Measurements from ENCODE around the gene CSRNP2.
A peak's percentile ranks its signal among the peaks of the same experiment; 100 is the strongest.

CSRNP2 gene

GRCh38 chr12:51033048-51033447 lies 50.3 kb downstream of the CSRNP2 start:
- no peak for DNase-seq
- ChIA-PET CTCF (interaction anchor here (0.6 kb wide), 1 partner anchor 1436 kb away, joined by 3 read pairs; no protein-coding TSS in a partner anchor), POLR2A (interaction anchor here (0.6 kb wide), 2 partner anchors 69 to 544 kb away, joined by 3 read pairs; no protein-coding TSS in a partner anchor)
- Histone ChIP-seq H3K36me3 (ENCODE audit: control insufficient read depth in 4 of 4, insufficient read depth in 4 of 4, low read length in 3 of 4) (no peaks in the 10 kb centered on the region), H3K4me3 (ENCODE audit: control insufficient read depth in 1 of 7, extremely low read depth in 1 of 7, insufficient read depth in 4 of 7, low read depth in 2 of 7, low read length in 6 of 7) (no peak overlapping the region), H3K4me1 (ENCODE audit: control extremely low read depth in 1 of 4, control insufficient read depth in 4 of 4, insufficient read depth in 4 of 4, low read length in 3 of 4) (no peaks in the 10 kb centered on the region), H3K27ac (ENCODE audit: insufficient read depth in 1 of 2, low read depth in 1 of 2, low read length in 2 of 2, poor library complexity in 1 of 2, severe bottlenecking in 2 of 2) (no peak overlapping the region), H3K9me3 (ENCODE audit: control extremely low read depth in 1 of 5, control insufficient read depth in 4 of 5, insufficient read depth in 2 of 5, low read depth in 1 of 5, low read length in 4 of 5) (no peaks in the 10 kb centered on the region), H3K27me3 (replicated peaks in 2 of 5; ENCODE audit: control insufficient read depth in 4 of 5, insufficient read depth in 5 of 5, low read length in 4 of 5) (no peaks in the 10 kb centered on the region)
- WGBS (ENCODE audit: insufficient coverage) = no CpG with 5 or more reads among the region's 2 CpGs

DNA sequence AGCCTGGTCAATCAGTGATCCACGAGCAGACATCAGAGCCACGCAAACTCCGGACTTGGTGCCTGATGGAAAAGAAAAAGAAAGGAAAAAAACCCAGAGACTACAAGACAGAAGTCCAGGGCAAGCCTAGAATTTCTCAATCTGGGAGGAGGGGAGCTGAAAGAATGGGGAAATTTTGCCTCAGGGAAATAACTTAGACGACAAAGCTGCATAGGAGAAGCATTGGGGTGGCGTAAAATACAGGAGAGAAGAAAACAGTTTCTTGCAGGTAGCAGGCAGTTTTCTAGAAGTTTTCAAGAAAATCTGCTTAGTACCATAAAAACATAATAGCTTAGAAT lies 54.6 kb downstream of the CSRNP2 start:
- POLR2A ChIA-PET = no interaction called here
- WGBS (ENCODE audit: insufficient coverage) = 75% methylated on average over 2 of the region's 5 CpGs
- H3K27me3 ChIP-seq (replicated peaks in 2 of 5; ENCODE audit: control insufficient read depth in 4 of 5, insufficient read depth in 5 of 5, low read length in 4 of 5) = no peaks in the 10 kb centered on the region
- DNase-seq = no peak
- no peak overlapping the region for H3K27ac ChIP-seq (ENCODE audit: insufficient read depth in 1 of 2, low read depth in 1 of 2, low read length in 2 of 2, poor library complexity in 1 of 2, severe bottlenecking in 2 of 2)
- H3K4me1 ChIP-seq (ENCODE audit: control extremely low read depth in 1 of 4, control insufficient read depth in 4 of 4, insufficient read depth in 4 of 4, low read length in 3 of 4) = peaks cover 7 to 28% (median 22%) of the 10 kb centered on the region in 4 experiments
- CTCF ChIA-PET = interaction anchor here (0.8 to 2.7 kb wide), 6 partner anchors 20 to 215 kb away, joined by 3 to 20 read pairs (median 4); partner anchors contain the start of gene LETMD1
- H3K36me3 ChIP-seq (ENCODE audit: control insufficient read depth in 4 of 4, insufficient read depth in 4 of 4, low read length in 3 of 4) = no peaks in the 10 kb centered on the region
- H3K4me3 ChIP-seq (ENCODE audit: control insufficient read depth in 1 of 7, extremely low read depth in 1 of 7, insufficient read depth in 4 of 7, low read depth in 2 of 7, low read length in 6 of 7) = no peak overlapping the region
- no peaks in the 10 kb centered on the region for H3K9me3 ChIP-seq (ENCODE audit: control extremely low read depth in 1 of 5, control insufficient read depth in 4 of 5, insufficient read depth in 2 of 5, low read depth in 1 of 5, low read length in 4 of 5)

GRCh38 chr12:51028126-51028812 lies 55.1 kb downstream of the CSRNP2 start:
- H3K27ac ChIP-seq (ENCODE audit: insufficient read depth in 1 of 2, low read depth in 1 of 2, low read length in 2 of 2, poor library complexity in 1 of 2, severe bottlenecking in 2 of 2) = no peak overlapping the region
- H3K9me3 ChIP-seq (ENCODE audit: control extremely low read depth in 1 of 5, control insufficient read depth in 4 of 5, insufficient read depth in 2 of 5, low read depth in 1 of 5, low read length in 4 of 5) = no peaks in the 10 kb centered on the region
- H3K27me3 ChIP-seq (replicated peaks in 2 of 5; ENCODE audit: control insufficient read depth in 4 of 5, insufficient read depth in 5 of 5, low read length in 4 of 5) = no peaks in the 10 kb centered on the region
- no peak overlapping the region for H3K4me3 ChIP-seq (ENCODE audit: control insufficient read depth in 1 of 7, extremely low read depth in 1 of 7, insufficient read depth in 4 of 7, low read depth in 2 of 7, low read length in 6 of 7)
- no peaks in the 10 kb centered on the region for H3K36me3 ChIP-seq (ENCODE audit: control insufficient read depth in 4 of 4, insufficient read depth in 4 of 4, low read length in 3 of 4)
- POLR2A ChIA-PET = no interaction called here
- CTCF ChIA-PET = interaction anchor here (0.6 to 4.0 kb wide), 14 partner anchors 8 to 362 kb away, joined by 3 to 20 read pairs (median 4); partner anchors contain the start of gene LETMD1
- 41% methylated on average over 7 of the region's 9 CpGs for WGBS (ENCODE audit: insufficient coverage)
- DNase-seq = peak; percentile 55 to 73 (median 72)
- peaks cover 9 to 32% (median 26%) of the 10 kb centered on the region in 4 experiments for H3K4me1 ChIP-seq (ENCODE audit: control extremely low read depth in 1 of 4, control insufficient read depth in 4 of 4, insufficient read depth in 4 of 4, low read length in 3 of 4)

DNA sequence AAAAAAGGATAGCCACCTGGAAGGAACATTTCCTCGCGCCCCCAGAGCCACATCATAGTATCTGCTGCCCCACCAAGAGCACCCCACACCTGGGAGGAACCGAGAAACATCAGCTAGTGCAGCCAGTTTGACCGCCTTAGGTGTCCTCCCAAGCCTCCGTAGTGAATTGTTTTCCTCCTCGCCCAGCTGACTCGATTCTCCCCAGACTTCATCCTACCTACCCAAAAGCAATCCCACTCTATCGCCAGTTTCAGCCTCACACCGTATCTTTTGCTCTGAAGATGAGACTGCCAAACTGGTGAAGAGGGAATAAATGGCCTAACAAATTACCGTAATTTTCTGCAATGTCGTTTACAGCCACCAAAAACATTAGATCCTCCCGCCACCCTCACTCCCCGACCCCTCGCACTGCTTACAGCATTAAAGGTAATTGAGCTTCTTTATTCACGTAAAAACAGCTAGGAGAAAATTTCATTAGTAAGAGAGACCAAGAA lies 56.0 kb downstream of the CSRNP2 start:
- POLR2A ChIA-PET = no interaction called here
- 100% methylated on average over 11 of the region's 15 CpGs for WGBS (ENCODE audit: insufficient coverage)
- CTCF ChIA-PET = interaction anchor here (0.6 to 4.0 kb wide), 17 partner anchors 8 to 261 kb away, joined by 3 to 20 read pairs (median 4); partner anchors contain the start of gene LETMD1
- no peak for DNase-seq
- Histone ChIP-seq H3K4me3 (ENCODE audit: control insufficient read depth in 1 of 7, extremely low read depth in 1 of 7, insufficient read depth in 4 of 7, low read depth in 2 of 7, low read length in 6 of 7) (no peak overlapping the region), H3K4me1 (ENCODE audit: control extremely low read depth in 1 of 4, control insufficient read depth in 4 of 4, insufficient read depth in 4 of 4, low read length in 3 of 4) (peaks cover 12 to 36% (median 29%) of the 10 kb centered on the region in 4 experiments), H3K27ac (ENCODE audit: insufficient read depth in 1 of 2, low read depth in 1 of 2, low read length in 2 of 2, poor library complexity in 1 of 2, severe bottlenecking in 2 of 2) (no peak overlapping the region), H3K9me3 (ENCODE audit: control extremely low read depth in 1 of 5, control insufficient read depth in 4 of 5, insufficient read depth in 2 of 5, low read depth in 1 of 5, low read length in 4 of 5) (no peaks in the 10 kb centered on the region), H3K27me3 (replicated peaks in 2 of 5; ENCODE audit: control insufficient read depth in 4 of 5, insufficient read depth in 5 of 5, low read length in 4 of 5) (no peaks in the 10 kb centered on the region), H3K36me3 (ENCODE audit: control insufficient read depth in 4 of 4, insufficient read depth in 4 of 4, low read length in 3 of 4) (no peaks in the 10 kb centered on the region)

GRCh38 chr12:51025836-51026638 lies 57.4 kb downstream of the CSRNP2 start, which contains the start of gene SLC11A2:
SLC11A2 (minus strand) TSS chr12:51026384; CDS start chr12:51010728, 15,656 bp downstream.
- 0% methylated on average over 73 of the region's 74 CpGs for WGBS (ENCODE audit: insufficient coverage)
- H3K27ac ChIP-seq (ENCODE audit: insufficient read depth in 1 of 2, low read depth in 1 of 2, low read length in 2 of 2, poor library complexity in 1 of 2, severe bottlenecking in 2 of 2) = peak within 1 kb of the TSS; percentile 52 to 84
- DNase-seq = peak; percentile 93 to 95 (median 95)
- no peaks in the 10 kb centered on the region for H3K27me3 ChIP-seq (replicated peaks in 2 of 5; ENCODE audit: control insufficient read depth in 4 of 5, insufficient read depth in 5 of 5, low read length in 4 of 5)
- peak within 1 kb of the TSS; percentile 4 to 84 (median 74) for H3K4me3 ChIP-seq (ENCODE audit: control insufficient read depth in 1 of 7, extremely low read depth in 1 of 7, insufficient read depth in 4 of 7, low read depth in 2 of 7, low read length in 6 of 7)
- CTCF ChIA-PET = interaction anchor here (0.6 to 4.0 kb wide), 16 partner anchors 14 to 261 kb away, joined by 3 to 17 read pairs (median 4); no protein-coding TSS in a partner anchor
- POLR2A ChIA-PET = interaction anchor here (0.6 kb wide), 1 partner anchor 481 kb away, joined by 7 read pairs; no protein-coding TSS in a partner anchor
- peaks cover 0 to 2% (median 0%) of the 10 kb centered on the region in 4 experiments for H3K36me3 ChIP-seq (ENCODE audit: control insufficient read depth in 4 of 4, insufficient read depth in 4 of 4, low read length in 3 of 4)
- H3K4me1 ChIP-seq (ENCODE audit: control extremely low read depth in 1 of 4, control insufficient read depth in 4 of 4, insufficient read depth in 4 of 4, low read length in 3 of 4) = peaks cover 17 to 50% (median 41%) of the 10 kb centered on the region in 4 experiments
- H3K9me3 ChIP-seq (ENCODE audit: control extremely low read depth in 1 of 5, control insufficient read depth in 4 of 5, insufficient read depth in 2 of 5, low read depth in 1 of 5, low read length in 4 of 5) = no peaks in the 10 kb centered on the region

GRCh38 chr12:51025338-51025835 lies 58.0 kb downstream of the CSRNP2 start:
- WGBS (ENCODE audit: insufficient coverage) = 10% methylated on average over 9 of the region's 9 CpGs
- no peaks in the 10 kb centered on the region for H3K27me3 ChIP-seq (replicated peaks in 2 of 5; ENCODE audit: control insufficient read depth in 4 of 5, insufficient read depth in 5 of 5, low read length in 4 of 5)
- peaks cover 19 to 56% (median 48%) of the 10 kb centered on the region in 4 experiments for H3K4me1 ChIP-seq (ENCODE audit: control extremely low read depth in 1 of 4, control insufficient read depth in 4 of 4, insufficient read depth in 4 of 4, low read length in 3 of 4)
- peaks cover 0 to 2% (median 0%) of the 10 kb centered on the region in 4 experiments for H3K36me3 ChIP-seq (ENCODE audit: control insufficient read depth in 4 of 4, insufficient read depth in 4 of 4, low read length in 3 of 4)
- H3K27ac ChIP-seq (ENCODE audit: insufficient read depth in 1 of 2, low read depth in 1 of 2, low read length in 2 of 2, poor library complexity in 1 of 2, severe bottlenecking in 2 of 2) = peak overlapping the region; percentile 52 to 84
- POLR2A ChIA-PET = interaction anchor here (0.6 kb wide), 1 partner anchor 480 kb away, joined by 7 read pairs; no protein-coding TSS in a partner anchor
- H3K9me3 ChIP-seq (ENCODE audit: control extremely low read depth in 1 of 5, control insufficient read depth in 4 of 5, insufficient read depth in 2 of 5, low read depth in 1 of 5, low read length in 4 of 5) = no peaks in the 10 kb centered on the region
- CTCF ChIA-PET = interaction anchor here (1.2 to 4.0 kb wide), 8 partner anchors 13 to 203 kb away, joined by 3 to 17 read pairs (median 6); no protein-coding TSS in a partner anchor
- DNase-seq = peak; percentile 25 to 74 (median 60)
- H3K4me3 ChIP-seq (ENCODE audit: control insufficient read depth in 1 of 7, extremely low read depth in 1 of 7, insufficient read depth in 4 of 7, low read depth in 2 of 7, low read length in 6 of 7) = peak overlapping the region; percentile 4 to 84 (median 74)
